ENCODE measurements around the gene SAMD5. TPM values are rescaled to one million over a fixed set of nuclear protein-coding genes. Genes with fewer than 3 reads are reported as not detected.

SAMD5 gene
- total and polyA plus RNA-seq, 2 of the 8 experiments (the other 6 are each of a cell fraction or from before 2014, with no cell fraction given): 0.02 to 0.04 TPM

GRCh38 chr6:147578159-147578558, 69.7 kb downstream of the SAMD5 start:
- 93% methylated on average over 2 of the region's 2 CpGs; no CpG with 5 or more reads in 1 of the 2 experiments for WGBS, 2 experiments (ENCODE audit: extremely low coverage in 1 of 2, insufficient coverage in 1 of 2, insufficient read length in 1 of 2, insufficient replicate concordance in 2 of 2, low coverage in 1 of 2, low lambda C conversion rate in 2 of 2, missing lambda C conversion rate in 1 of 2)
- ChIA-PET POLR2A (ENCODE audit: partially characterized antibody) (no interaction called here), CTCF (ENCODE audit: partially characterized antibody) (no interaction called here)
- H2BK15ac ChIP-seq (ENCODE audit: low read length): no peak overlapping the region
- H3K9ac ChIP-seq (replicated peaks in 1 of 4; ENCODE audit: extremely low read depth in 1 of 4, low read depth in 3 of 4, low read length in 3 of 4): no peak overlapping the region
- no peak overlapping the region for H2AFZ ChIP-seq (ENCODE audit: low read length)
- H3K23ac ChIP-seq (ENCODE audit: insufficient read length): no peak overlapping the region
- no peaks in the 10 kb centered on the region for H4K20me1 ChIP-seq (replicated peaks in 1 of 2; ENCODE audit: control insufficient read depth in 1 of 2, insufficient read depth in 2 of 2, low read length in 2 of 2)
- no peak for FAIRE-seq
- H3K4me1 ChIP-seq (replicated peaks in 1 of 4; ENCODE audit: control insufficient read depth in 3 of 4, insufficient read depth in 4 of 4, low read length in 3 of 4): no peaks in the 10 kb centered on the region
- H3K18ac ChIP-seq (ENCODE audit: extremely low read depth, low read length): no peak overlapping the region
- H3K4me2 ChIP-seq (ENCODE audit: insufficient read depth in 1 of 2, low read depth in 2 of 2, low read length in 2 of 2): no peak overlapping the region
- H2BK12ac ChIP-seq (ENCODE audit: low read depth, low read length): no peak overlapping the region
- no peak overlapping the region for H3K4ac ChIP-seq (replicated peaks; ENCODE audit: insufficient read length, low read depth, low read length)
- H2BK120ac ChIP-seq (replicated peaks; ENCODE audit: low read depth, low read length): no peak overlapping the region
- H3K79me2 ChIP-seq (ENCODE audit: control insufficient read depth in 1 of 2, insufficient read depth in 2 of 2, low read length in 2 of 2): no peaks in the 10 kb centered on the region
- no peak overlapping the region for H4K91ac ChIP-seq (replicated peaks; ENCODE audit: insufficient read length, low read length)
- no peaks in the 10 kb centered on the region for H3K79me1 ChIP-seq (ENCODE audit: low read depth, low read length)
- no peak overlapping the region for H2BK20ac ChIP-seq (ENCODE audit: low read length)
- no peaks in the 10 kb centered on the region for H3K27me3 ChIP-seq (replicated peaks in 1 of 4; ENCODE audit: control insufficient read depth in 3 of 4, extremely low read depth in 1 of 4, insufficient read depth in 3 of 4, low read length in 3 of 4)
- H2BK5ac ChIP-seq (ENCODE audit: low read depth, low read length): no peak overlapping the region
- no peak overlapping the region for H4K8ac ChIP-seq (ENCODE audit: extremely low read depth, insufficient read depth, low read length)
- no peak overlapping the region for H4K5ac ChIP-seq (ENCODE audit: insufficient read length, low read depth, low read length)
- H3K9me3 ChIP-seq (ENCODE audit: insufficient read depth in 2 of 2, low read depth in 1 of 2, low read length in 1 of 2): no peaks in the 10 kb centered on the region
- no peak overlapping the region for H2AK5ac ChIP-seq (ENCODE audit: low read depth, low read length)
- H3K36me3 ChIP-seq (ENCODE audit: control insufficient read depth in 2 of 4, insufficient read depth in 4 of 4, low read length in 3 of 4): no peaks in the 10 kb centered on the region
- H3K27ac ChIP-seq (ENCODE audit: low read depth, low read length): no peak overlapping the region
- H3K56ac ChIP-seq (replicated peaks; ENCODE audit: insufficient read length, low read depth, low read length): no peak overlapping the region
- H3K23me2 ChIP-seq (ENCODE audit: low read depth, low read length): no peaks in the 10 kb centered on the region; the same call in 1 of the 2 replicates
- no peak for DNase-seq (ENCODE audit: low read depth in 1 of 2, low spot score in 2 of 2)
- no peak overlapping the region for H3K4me3 ChIP-seq (ENCODE audit: extremely low read depth in 1 of 4, insufficient read depth in 2 of 4, low read depth in 3 of 4, low read length in 4 of 4)
- no peak overlapping the region for H3K14ac ChIP-seq (ENCODE audit: insufficient read length)
- TF ChIP-seq EGR1 (IDR thresholded peaks at IDR 0.05; ENCODE audit: borderline replicate concordance, low read depth, low read length) (no peak), RBBP5 (IDR thresholded peaks at IDR 0.05; ENCODE audit: borderline replicate concordance, low read depth, low read length) (no peak), GABPA (IDR thresholded peaks at IDR 0.05; ENCODE audit: borderline replicate concordance, insufficient read depth, low read length) (no peak), MAX (IDR thresholded peaks at IDR 0.05) (no peak), GTF2F1 (IDR thresholded peaks at IDR 0.05; ENCODE audit: borderline replicate concordance, low read depth, low read length) (no peak), CTCF (IDR thresholded peaks at IDR 0.05; ENCODE audit: control extremely low read depth in 1 of 3, insufficient read depth in 1 of 3, low read depth in 1 of 3, low read length in 3 of 3) (no peak), CEBPB (IDR thresholded peaks at IDR 0.05; ENCODE audit: low read depth, low read length) (no peak), FOSL1 (IDR thresholded peaks at IDR 0.05; ENCODE audit: insufficient read depth, low read depth, low read length) (no peak), KDM5A (IDR thresholded peaks at IDR 0.05; ENCODE audit: low read length) (no peak), SP4 (IDR thresholded peaks at IDR 0.05; ENCODE audit: low read length) (no peak), ZNF274 (IDR thresholded peaks at IDR 0.05; ENCODE audit: borderline replicate concordance, extremely low read depth, low read length) (no peak)

Data from H1 (cell line).